Measurements from ENCODE around the gene ACBD5. TPM values are rescaled to one million over a fixed set of nuclear protein-coding genes. Genes with fewer than 3 reads are reported as not detected.

The ACBD5 gene
- total and polyA plus RNA-seq, 7 donors = 11.5 to 36.8 (median 19.6) TPM

DNA sequence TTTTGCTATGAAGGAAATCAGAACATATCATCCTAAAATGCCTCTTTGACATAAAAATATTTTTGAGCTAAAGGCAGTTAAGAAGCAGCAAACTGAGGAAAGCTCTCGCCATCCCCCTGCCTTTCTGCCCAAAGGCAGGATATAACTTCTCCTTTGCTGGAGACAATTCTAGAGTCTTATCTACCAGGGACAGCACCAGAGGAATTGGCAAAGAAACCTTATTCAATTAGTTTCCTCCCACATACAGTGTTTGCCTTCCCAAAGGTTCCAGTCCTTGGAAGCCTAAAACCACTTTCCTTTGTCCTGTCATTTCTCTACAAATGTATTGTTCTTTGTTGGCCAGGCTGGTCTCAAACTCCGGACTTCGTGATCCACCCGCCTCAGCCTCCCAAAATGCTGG is 51.7 kb downstream of the ACBD5 start:
- DNase-seq = no peak
- H3K27me3 ChIP-seq = no peaks in the 10 kb centered on the region
- TF ChIP-seq CTCF (IDR thresholded peaks at IDR 0.05) = no peak
- no peak for TF ChIP-seq POLR2AphosphoS5 (IDR thresholded peaks at IDR 0.05)
- no peak for TF ChIP-seq EP300 (IDR thresholded peaks at IDR 0.05)
- TF ChIP-seq POLR2A (IDR thresholded peaks at IDR 0.05) = no peak
- H3K27ac ChIP-seq = no peak overlapping the region
- no peak overlapping the region for H3K4me3 ChIP-seq
- 97 to 98% methylated on average over 4 of the region's 4 CpGs for WGBS, 2 donors
- intact Hi-C loops (cut with DNase I) = no loop called here
- no peaks in the 10 kb centered on the region for H3K9me3 ChIP-seq
- no peaks in the 10 kb centered on the region for H3K4me1 ChIP-seq
- peaks cover 0 to 28% (median 2%) of the 10 kb centered on the region in 4 donors for H3K36me3 ChIP-seq

DNA sequence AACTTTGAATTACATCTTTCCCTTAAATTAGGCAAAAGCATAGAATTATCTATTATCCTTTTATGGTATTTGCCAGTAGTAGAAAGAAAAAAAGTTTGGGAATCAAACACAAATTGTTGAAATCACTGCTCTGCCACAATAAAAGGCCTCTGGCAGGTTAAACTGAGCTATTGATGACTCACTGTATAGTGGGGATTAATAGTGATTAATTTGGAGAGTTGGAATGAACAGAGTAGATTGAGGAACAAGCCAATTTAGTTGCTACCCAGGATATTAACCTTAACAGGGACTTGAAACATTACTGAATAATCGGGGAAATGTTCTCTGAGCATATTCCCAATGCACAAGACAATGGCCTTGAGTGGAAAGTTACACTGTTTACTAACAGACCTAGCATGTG is 52.3 kb downstream of the ACBD5 start:
- H3K36me3 ChIP-seq = peaks cover 0 to 28% (median 2%) of the 10 kb centered on the region in 4 donors
- DNase-seq = no peak
- H3K9me3 ChIP-seq = no peaks in the 10 kb centered on the region
- TF ChIP-seq POLR2A (IDR thresholded peaks at IDR 0.05) (no peak), CTCF (IDR thresholded peaks at IDR 0.05) (no peak), EP300 (IDR thresholded peaks at IDR 0.05) (no peak), POLR2AphosphoS5 (IDR thresholded peaks at IDR 0.05) (no peak)
- H3K4me3 ChIP-seq = no peak overlapping the region
- H3K27ac ChIP-seq = no peak overlapping the region
- intact Hi-C loops (cut with DNase I) = no loop called here
- H3K4me1 ChIP-seq = no peaks in the 10 kb centered on the region
- no peaks in the 10 kb centered on the region for H3K27me3 ChIP-seq
- WGBS, 2 donors = 91% methylated on average over 1 of the region's 1 CpG

GRCh38 chr10:27169849-27170248 is 70.7 kb downstream of the ACBD5 start:
- H3K27me3 ChIP-seq = no peaks in the 10 kb centered on the region
- H3K36me3 ChIP-seq = peaks cover 0 to 68% (median 7%) of the 10 kb centered on the region in 4 donors
- H3K9me3 ChIP-seq = no peaks in the 10 kb centered on the region
- intact Hi-C loops (cut with DNase I) = no loop called here
- DNase-seq = no peak
- 85 to 94% methylated on average over 4 of the region's 4 CpGs for WGBS, 2 donors
- no peak overlapping the region for H3K27ac ChIP-seq
- no peaks in the 10 kb centered on the region for H3K4me1 ChIP-seq
- no peak overlapping the region for H3K4me3 ChIP-seq
- TF ChIP-seq POLR2AphosphoS5 (IDR thresholded peaks at IDR 0.05) (no peak), POLR2A (IDR thresholded peaks at IDR 0.05) (no peak), EP300 (IDR thresholded peaks at IDR 0.05) (no peak), CTCF (IDR thresholded peaks at IDR 0.05) (no peak)

- peaks cover 0 to 43% (median 9%) of the 10 kb centered on the region in 4 donors for H3K36me3 ChIP-seq
These were observed 82.2 kb downstream of the ACBD5 start for GRCh38 chr10:27158421-27158820.

More at GRCh38 chr10:27158421-27158820, 82.2 kb downstream of the ACBD5 start:
- Histone ChIP-seq H3K27ac (no peak overlapping the region), H3K27me3 (no peaks in the 10 kb centered on the region), H3K4me3 (no peak overlapping the region), H3K9me3 (no peaks in the 10 kb centered on the region), H3K4me1 (peaks cover 0 to 21% (median 9%) of the 10 kb centered on the region in 4 donors)
- intact Hi-C loops (cut with DNase I) = no loop called here
- TF ChIP-seq CTCF (IDR thresholded peaks at IDR 0.05) = no peak
- no peak for TF ChIP-seq EP300 (IDR thresholded peaks at IDR 0.05)
- TF ChIP-seq POLR2AphosphoS5 (IDR thresholded peaks at IDR 0.05) = no peak
- TF ChIP-seq POLR2A (IDR thresholded peaks at IDR 0.05) = no peak
- no peak for DNase-seq
